K562 (cell line): ENCODE measurements around the gene CENPB. TPM values are rescaled to one million over a fixed set of nuclear protein-coding genes. Genes with fewer than 3 reads are reported as not detected.

Source experiments
- ATF6 ChIP-seq: sonication (generic); formaldehyde crosslinking; IDR thresholded peaks from 2 replicates; pipeline ENCODE4 v1.4.0; 2020; ENCODE audit warnings: mild to moderate bottlenecking, missing genetic modification reagents
- C11orf30 ChIP-seq: fragments of 450-650 bp; IDR thresholded peaks from 2 replicates; pipeline ENCODE4 v1.6.1; 2016; ENCODE audit warnings: low read depth, mild to moderate bottlenecking
- CREB3L1 ChIP-seq: fragments of 450-650 bp; IDR thresholded peaks from 2 replicates; pipeline ENCODE4 v1.6.1; 2014; ENCODE audit warnings: low read depth, mild to moderate bottlenecking, moderate library complexity, borderline replicate concordance
- CTBP1 ChIP-seq: fragments of 450-650 bp; IDR thresholded peaks from 2 replicates; pipeline ENCODE4 v1.6.1; 2016; ENCODE audit warnings: borderline replicate concordance
- DACH1 ChIP-seq: fragments of 450-650 bp; IDR thresholded peaks from 2 replicates; pipeline ENCODE4 v1.6.1; 2018; ENCODE audit not compliant: partially characterized antibody
- ELK1 ChIP-seq: sonication (generic); formaldehyde crosslinking; IDR thresholded peaks from 2 replicates; pipeline ENCODE4 v1.8.1; 2022; ENCODE audit warnings: missing genetic modification reagents
- HMGXB4 ChIP-seq: sonication (generic); formaldehyde crosslinking; IDR thresholded peaks from 2 replicates; pipeline ENCODE4 v1.8.1; 2023; ENCODE audit warnings: mild to moderate bottlenecking, missing genetic modification reagents
- NFIC ChIP-seq: fragments of 450-650 bp; IDR thresholded peaks from 2 replicates; pipeline ENCODE4 v1.6.1; 2017; ENCODE audit warnings: mild to moderate bottlenecking, inconsistent platforms
- SIN3B ChIP-seq: fragments of 450-650 bp; IDR thresholded peaks from 2 replicates; pipeline ENCODE4 v1.6.1; 2017; ENCODE audit warnings: low read depth, mild to moderate bottlenecking, moderate library complexity
- SREBF2 ChIP-seq: sonication (generic); formaldehyde crosslinking; IDR thresholded peaks from 2 replicates; pipeline ENCODE4 v1.4.0; 2020; ENCODE audit warnings: mild to moderate bottlenecking, missing genetic modification reagents
- XRCC5 ChIP-seq: fragments of 200-400 bp; formaldehyde crosslinking; IDR thresholded peaks from 2 replicates; pipeline ENCODE4 v1.6.1; 2017; ENCODE audit warnings: low read depth, mild to moderate bottlenecking, low read length
- ZBTB26 ChIP-seq: fragments of 450-650 bp; formaldehyde crosslinking; IDR thresholded peaks from 2 replicates; pipeline ENCODE4 v1.4.0; 2022; ENCODE audit warnings: missing genetic modification characterization
- ZNF592 ChIP-seq: fragments of 450-650 bp; IDR thresholded peaks from 2 replicates; pipeline ENCODE4 v1.6.1; 2017; ENCODE audit warnings: antibody characterized with exemption, mild to moderate bottlenecking
- polyA plus RNA-seq, 8 experiments: library from polyadenylated mRNA; depleted of rRNA in 4 of 8; stranded (reverse) in 5 of 8; unstranded in 3 of 8; fragments of >200 nt; fragmentation: Nextera tagmentation in 2 of 8; fragmentation: Illumina TruSeq in 1 of 8; extraction: Ambion mirVana in 2 of 8; extraction: Trizol in 1 of 8; gene quantifications; 2 replicates each; pipeline versions ENCODE4 v1.2.1 to v1.2.3, GENCODE V29; 2011 to 2014; ENCODE audit warnings: inconsistent platforms in 1 of 8, missing spikeins in 1 of 8
- total RNA-seq, 7 experiments: library from RNA; depleted of rRNA in 6 of 7; stranded (reverse); fragments of >200 nt in 6 of 7; fragmentation: Illumina TruSeq in 2 of 7; extraction: Trizol in 2 of 7; gene quantifications; 2 replicates each; pipeline versions ENCODE4 v1.2.1 to v1.2.3, GENCODE V29; 2011 to 2021; ENCODE audit warnings: low replicate concordance in 1 of 7

The CENPB gene
- total and polyA plus RNA-seq, 9 of the 15 experiments (the other 6 are each of a cell fraction or from before 2014, with no cell fraction given) = 0.17 to 70.8 (median 24.9) TPM

- TF ChIP-seq CTBP1 = peak; percentile 70
- no peak for TF ChIP-seq ZBTB26 (CRISPR knock-in tag)
- TF ChIP-seq XRCC5 = peak; percentile 74; the same call in 1 of the 2 replicates
- TF ChIP-seq ZNF592 = peak; percentile 51; the same call in 1 of the 2 replicates
- peak; percentile 82 for TF ChIP-seq DACH1
- 0 out of 2 replicates have a peak, but pooled peaks have one; percentile 31 for TF ChIP-seq CREB3L1
- peak; percentile 39 for TF ChIP-seq NFIC
- TF ChIP-seq ATF6 = 0 out of 2 replicates have a peak, but pooled peaks have one; percentile 9
- no peak for TF ChIP-seq C11orf30
- TF ChIP-seq SREBF2 (CRISPR knock-in tag) = no peak
- no peak for TF ChIP-seq ELK1
- TF ChIP-seq HMGXB4 (CRISPR knock-in tag) = no peak
- peak; percentile 24; the same call in 1 of the 2 replicates for TF ChIP-seq SIN3B
Measured at GRCh38 chr20:3795511-3796468, 9.2 kb upstream of the CENPB start, which contains the start of gene CDC25B (continued).
